HG02678 (cell line): ENCODE measurements around the gene OR8D4.
"Not testable (repeated sequence)": the region's sequence is repeated elsewhere in the genome, so short reads cannot be mapped to it uniquely, and the experiment has no call there.

Experiments used
- ATAC-seq: cut with Tn5 transposase; IDR thresholded peaks from one replicate; pipeline ENCODE4 v1.9.1; 2021; ENCODE audit warnings: mild to moderate bottlenecking, moderate library complexity; ENCODE audit not compliant: unreplicated experiment

Gene OR8D4

GRCh38 chr11:123901867-123902266 lies at the start of gene OR8D4:
Gene OR8D4 (plus strand): TSS chr11:123902167. CDS start chr11:123906432, 4,265 bp downstream.
- no peak for ATAC-seq

- no peak for ATAC-seq
These were observed 49.6 kb upstream of the OR8D4 start for GRCh38 chr11:123852321-123852720.

DNA sequence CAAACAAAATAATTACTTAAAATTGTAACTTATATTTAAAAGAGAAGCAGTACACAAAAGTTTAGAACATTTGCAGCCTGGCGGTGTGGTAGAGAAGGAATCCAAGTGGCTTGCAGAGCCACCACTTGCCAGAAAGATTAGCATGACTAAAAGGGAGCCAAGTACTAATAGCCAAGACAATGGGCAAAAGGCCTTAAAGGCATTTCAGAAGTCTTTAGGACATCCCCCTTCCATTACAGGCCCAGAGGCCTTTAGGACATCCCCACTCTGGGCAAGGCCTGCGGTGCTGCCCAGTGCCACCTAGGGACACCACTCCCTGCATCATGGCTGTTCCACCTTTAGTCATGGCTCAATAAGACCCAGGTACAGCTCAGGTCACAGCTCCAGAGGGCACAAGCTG lies 48.9 kb upstream of the OR8D4 start:
- ATAC-seq = no peak

GRCh38 chr11:123856444-123856843 lies 45.5 kb upstream of the OR8D4 start:
- no peak for ATAC-seq

- ATAC-seq = no peak
These were observed 42.2 kb upstream of the OR8D4 start for GRCh38 chr11:123859731-123860130.

- ATAC-seq = not testable (repeated sequence)
These were observed 36.7 kb upstream of the OR8D4 start for GRCh38 chr11:123865293-123865692.

GRCh38 chr11:123867795-123868194 lies 34.2 kb upstream of the OR8D4 start:
- ATAC-seq = not testable (repeated sequence)

- ATAC-seq = no peak
These were observed 21.1 kb upstream of the OR8D4 start for GRCh38 chr11:123880912-123881311.

DNA sequence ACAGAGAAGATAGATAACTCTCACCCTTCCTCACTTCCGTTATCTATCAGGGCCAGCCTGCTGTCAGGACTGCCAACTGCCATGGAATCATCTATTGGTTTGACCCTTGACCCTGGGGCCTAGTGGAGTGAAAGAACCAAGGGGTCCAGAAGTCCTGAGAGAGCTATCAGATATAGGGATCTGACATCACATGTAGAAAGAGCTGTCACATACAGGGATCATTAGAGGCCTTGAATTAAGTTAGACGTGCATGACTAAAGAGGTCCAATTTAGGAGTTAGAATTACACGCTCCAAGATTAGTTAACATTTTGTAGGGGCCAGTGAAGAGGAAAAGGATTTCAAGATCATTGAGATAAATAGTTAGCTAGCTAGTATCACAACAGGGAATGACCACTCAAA lies 16.4 kb upstream of the OR8D4 start, which contains the start of gene TMEM225:
Gene TMEM225 (minus strand): TSS at position 101 of the 400 bp plus-strand sequence. CDS start 245 bp downstream, outside the sequence.
- ATAC-seq = no peak

- no peak for ATAC-seq
These were observed 9.9 kb upstream of the OR8D4 start for GRCh38 chr11:123892031-123892430.

DNA sequence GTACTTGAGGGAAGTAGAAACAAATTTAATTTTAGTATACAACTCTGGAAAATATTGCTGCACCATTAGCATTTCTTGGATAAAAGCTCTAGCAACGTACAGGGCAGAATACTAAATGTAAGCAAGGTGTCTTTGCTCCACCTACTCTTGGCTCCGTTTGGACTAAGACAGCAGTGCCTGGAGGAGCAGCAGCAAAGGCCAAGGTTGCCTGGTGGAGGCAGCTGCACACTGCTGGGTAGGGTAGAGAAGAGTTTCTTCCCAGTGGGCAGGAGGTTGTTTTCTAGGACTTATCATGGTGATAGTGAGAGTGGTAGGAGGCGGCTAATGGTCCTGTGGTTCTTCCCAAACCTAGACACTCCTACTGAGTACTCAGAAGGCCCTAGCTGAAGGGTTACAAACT lies 2.2 kb upstream of the OR8D4 start:
- ATAC-seq = no peak

GRCh38 chr11:123903932-123904331 lies 2.0 kb downstream of the OR8D4 start:
- ATAC-seq = peak; percentile 49

- no peak for ATAC-seq
These were observed 3.0 kb downstream of the OR8D4 start for GRCh38 chr11:123904932-123905331.

DNA sequence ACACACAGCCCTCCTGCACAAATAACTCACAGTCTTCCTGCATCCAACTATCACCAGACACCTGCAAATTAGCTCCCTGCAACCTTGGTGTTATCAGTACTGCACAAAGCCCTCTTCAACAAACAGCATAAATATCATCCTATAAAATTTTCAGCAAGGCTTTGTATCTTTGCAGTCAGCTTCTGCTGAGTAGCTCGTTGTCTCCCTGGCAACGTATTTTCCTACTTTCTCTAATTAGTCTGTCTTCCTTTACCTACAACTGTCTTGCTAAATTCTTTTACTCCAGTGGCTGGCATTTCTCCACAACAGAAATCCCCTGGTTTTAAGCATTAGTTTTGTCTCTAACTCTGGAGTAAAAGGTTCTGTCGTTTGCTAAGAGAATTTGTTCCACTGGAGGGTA lies 3.9 kb downstream of the OR8D4 start:
- no peak for ATAC-seq

GRCh38 chr11:123920943-123921342 lies 19.0 kb downstream of the OR8D4 start:
- ATAC-seq = no peak

DNA sequence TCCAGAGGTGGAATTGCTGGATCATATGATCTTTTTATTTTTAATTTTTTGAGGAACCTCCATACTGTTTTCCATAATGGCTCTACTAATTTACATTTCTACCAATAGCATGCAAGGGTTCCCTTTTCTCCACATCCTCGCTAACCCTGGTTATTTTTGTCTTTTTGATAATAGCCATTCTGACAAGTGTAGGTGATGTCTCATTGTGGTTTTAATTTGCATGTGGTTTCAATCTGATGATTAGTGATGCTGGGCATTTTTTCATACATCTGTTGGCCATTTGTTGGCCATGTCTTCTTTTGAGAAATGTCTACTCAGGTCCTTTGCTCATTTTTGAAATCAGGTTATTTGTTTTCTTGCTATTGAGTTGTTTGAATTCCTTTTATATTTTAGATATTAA lies 22.1 kb downstream of the OR8D4 start:
- no peak for ATAC-seq

GRCh38 chr11:123939317-123939716 lies 37.4 kb downstream of the OR8D4 start, which contains the start of gene OR4D5:
Gene OR4D5 (plus strand): TSS chr11:123939617. CDS start chr11:123939617, 0 bp downstream.
- no peak for ATAC-seq

DNA sequence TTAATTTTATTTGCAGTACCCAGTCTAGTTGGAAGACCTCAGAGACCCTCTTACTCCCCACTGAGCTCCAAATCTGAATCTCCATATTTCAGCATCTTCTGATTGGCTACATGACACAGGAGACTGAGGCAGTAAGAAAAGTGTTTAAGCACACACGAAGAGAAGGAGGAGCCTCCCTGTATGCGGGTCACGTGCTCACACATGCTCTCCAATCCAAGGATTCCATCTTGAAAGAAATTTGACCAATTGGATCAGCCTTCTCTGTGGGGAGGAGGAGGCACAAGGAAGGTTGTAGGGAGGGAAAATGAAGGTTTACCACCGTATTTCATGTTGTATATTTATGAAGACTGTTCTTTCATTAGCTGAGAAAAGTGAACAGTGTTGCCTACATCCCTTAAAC lies 40.4 kb downstream of the OR8D4 start:
- ATAC-seq = no peak

- ATAC-seq = no peak
These were observed 41.8 kb downstream of the OR8D4 start, which contains the start of gene OR6T1 for GRCh38 chr11:123943738-123944137. Gene OR6T1 (minus strand): TSS chr11:123943838. CDS start chr11:123943838, 0 bp downstream.

- no peak for ATAC-seq
These were observed 43.2 kb downstream of the OR8D4 start for GRCh38 chr11:123945132-123945531.

DNA sequence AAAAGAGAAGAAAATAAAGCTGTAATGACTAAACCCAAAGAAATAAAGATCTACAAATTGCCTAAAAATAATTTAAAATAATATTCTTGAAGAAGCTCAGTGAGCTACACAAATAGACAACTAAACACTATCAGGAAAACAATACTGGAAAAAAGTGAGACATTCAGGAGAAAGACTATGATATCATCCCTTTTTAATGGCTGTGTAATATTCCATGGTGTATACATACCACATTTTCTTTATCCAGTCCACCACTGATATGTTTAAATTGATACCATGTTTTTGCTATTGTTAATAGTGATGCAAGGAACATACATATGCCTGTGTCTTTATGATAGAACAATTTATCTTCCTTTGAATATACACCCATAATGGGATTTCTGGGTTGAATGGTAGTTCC lies 54.8 kb downstream of the OR8D4 start:
- ATAC-seq = no peak
